ENCODE data around the gene CPSF3.
A peak's percentile ranks its signal among the peaks of the same experiment; 100 is the strongest.

CPSF3 gene

GRCh38 chr2:9445089-9445488, 21.6 kb downstream of the CPSF3 start:
- intact Hi-C loops (cut with DNase I), result no loop called here
- no peak for DNase-seq

GRCh38 chr2:9451231-9451630, 27.8 kb downstream of the CPSF3 start:
- no peak for DNase-seq
- intact Hi-C loops (cut with DNase I), result no loop called here

DNA sequence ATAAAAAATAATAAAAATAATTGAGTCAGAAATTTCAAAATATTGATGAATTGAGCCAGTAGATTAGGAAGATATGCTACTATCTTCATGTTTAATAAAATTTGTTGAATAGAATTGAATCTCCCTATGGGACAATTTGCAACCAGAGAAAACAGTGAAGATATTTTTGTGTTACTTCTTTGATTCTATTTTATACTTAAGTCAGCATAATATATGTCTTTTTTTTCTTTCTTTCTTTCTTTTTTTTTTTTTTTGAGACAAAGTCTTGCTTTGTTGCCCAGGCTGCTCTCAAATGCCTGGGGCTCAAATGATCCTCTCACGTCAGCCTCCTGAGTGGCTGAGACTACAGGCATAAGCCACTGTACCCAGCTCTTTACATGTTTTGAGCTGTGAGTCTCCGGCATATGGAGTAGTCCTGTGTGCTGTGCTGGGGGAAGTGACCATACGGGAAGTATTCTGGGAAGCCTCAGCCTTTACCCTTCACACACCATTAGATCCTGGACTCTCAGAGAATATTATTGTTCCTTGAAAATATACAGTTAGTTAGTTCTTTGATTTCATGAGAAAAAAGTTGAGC, 37.1 kb downstream of the CPSF3 start:
- no peak for DNase-seq
- intact Hi-C loops (cut with DNase I), result no loop called here

- intact Hi-C loops (cut with DNase I), result no loop called here
- no peak for DNase-seq
Observed at GRCh38 chr2:9461079-9461478, 37.6 kb downstream of the CPSF3 start.

GRCh38 chr2:9462313-9462712, 38.9 kb downstream of the CPSF3 start:
- intact Hi-C loops (cut with DNase I), result no loop called here
- peak in 2 of 42 donors; percentile 10 to 28 for DNase-seq

- DNase-seq, result peak in 1 of 42 donors; percentile 13
- intact Hi-C loops (cut with DNase I), result no loop called here
Observed at GRCh38 chr2:9462886-9463697, 39.6 kb downstream of the CPSF3 start.

DNA sequence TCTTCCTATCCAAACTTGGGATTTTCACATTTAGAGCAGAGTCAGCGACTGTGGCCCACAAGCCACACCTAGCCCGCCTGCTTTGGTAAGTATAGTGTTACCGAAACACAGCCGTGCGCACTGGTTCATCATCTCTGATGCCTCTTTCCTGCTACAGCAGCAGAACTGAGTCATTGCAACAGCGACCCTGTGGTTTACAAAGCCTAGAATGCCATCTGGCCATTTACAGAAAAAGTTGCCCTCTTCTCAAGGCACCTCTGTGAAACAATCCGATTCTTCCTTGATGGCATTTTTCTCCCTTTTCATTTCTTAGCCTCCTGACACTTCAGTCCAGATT, 40.2 kb downstream of the CPSF3 start:
- intact Hi-C loops (cut with DNase I), result no loop called here

DNA sequence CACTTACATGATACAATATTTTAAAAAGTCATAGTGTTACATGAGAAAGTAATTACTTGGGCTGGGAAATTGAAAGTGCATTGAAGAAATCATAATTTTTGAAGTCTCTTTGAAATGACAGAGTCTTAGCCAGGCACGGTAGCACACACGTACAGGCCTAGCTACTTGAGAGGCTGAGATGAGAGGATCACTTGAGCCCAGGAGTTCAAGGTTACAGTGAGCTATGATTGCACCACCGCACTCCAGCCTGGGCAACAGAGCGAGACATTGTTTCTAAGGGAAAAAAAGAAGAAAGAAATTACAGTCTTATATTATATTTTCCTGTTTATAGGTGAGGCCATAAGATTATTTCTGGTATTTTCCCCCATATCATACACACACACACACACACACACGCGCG, 41.7 kb downstream of the CPSF3 start:
- no peak for DNase-seq

More for the DNA sequence above, 40.2 kb downstream of the CPSF3 start:
- no peak for DNase-seq

GRCh38 chr2:9466147-9466683, 42.8 kb downstream of the CPSF3 start:
- DNase-seq, result no peak
- intact Hi-C loops (cut with DNase I), result no loop called here

More for the DNA sequence above, 41.7 kb downstream of the CPSF3 start:
- intact Hi-C loops (cut with DNase I), result no loop called here

GRCh38 chr2:9467687-9468086, 44.2 kb downstream of the CPSF3 start:
- no peak for DNase-seq
- intact Hi-C loops (cut with DNase I), result no loop called here

- no peak for DNase-seq
- intact Hi-C loops (cut with DNase I), result loop anchor here (10.0 kb wide), 3 partner anchors 46 to 164 kb away; partner anchors contain the start of genes ADAM17, CPSF3, ITGB1BP1 and YWHAQ
Observed at GRCh38 chr2:9471206-9471605, 47.8 kb downstream of the CPSF3 start.

DNA sequence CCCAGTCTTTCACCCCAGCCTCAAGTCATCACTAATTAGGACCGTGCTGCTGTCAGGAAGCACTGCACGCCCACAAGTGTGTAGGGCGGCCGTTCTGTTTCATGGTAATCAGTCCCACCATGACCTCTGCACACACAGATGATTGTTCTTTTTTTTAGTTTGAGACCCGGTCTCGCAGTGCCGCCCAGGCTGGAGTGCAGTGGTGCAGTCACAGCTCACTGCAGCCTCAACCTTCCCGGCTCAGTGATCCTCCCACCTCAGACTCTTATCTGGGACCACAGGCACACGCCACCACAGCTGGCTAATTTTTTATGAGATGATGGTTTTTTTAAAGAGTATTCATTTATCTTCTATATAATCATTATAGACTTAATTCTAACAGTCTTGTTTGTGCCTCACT, 49.1 kb downstream of the CPSF3 start:
- intact Hi-C loops (cut with DNase I), result loop anchor here (10.0 kb wide), 3 partner anchors 48 to 162 kb away; partner anchors contain the start of genes ADAM17, CPSF3, ITGB1BP1 and YWHAQ
- DNase-seq, result no peak

DNA sequence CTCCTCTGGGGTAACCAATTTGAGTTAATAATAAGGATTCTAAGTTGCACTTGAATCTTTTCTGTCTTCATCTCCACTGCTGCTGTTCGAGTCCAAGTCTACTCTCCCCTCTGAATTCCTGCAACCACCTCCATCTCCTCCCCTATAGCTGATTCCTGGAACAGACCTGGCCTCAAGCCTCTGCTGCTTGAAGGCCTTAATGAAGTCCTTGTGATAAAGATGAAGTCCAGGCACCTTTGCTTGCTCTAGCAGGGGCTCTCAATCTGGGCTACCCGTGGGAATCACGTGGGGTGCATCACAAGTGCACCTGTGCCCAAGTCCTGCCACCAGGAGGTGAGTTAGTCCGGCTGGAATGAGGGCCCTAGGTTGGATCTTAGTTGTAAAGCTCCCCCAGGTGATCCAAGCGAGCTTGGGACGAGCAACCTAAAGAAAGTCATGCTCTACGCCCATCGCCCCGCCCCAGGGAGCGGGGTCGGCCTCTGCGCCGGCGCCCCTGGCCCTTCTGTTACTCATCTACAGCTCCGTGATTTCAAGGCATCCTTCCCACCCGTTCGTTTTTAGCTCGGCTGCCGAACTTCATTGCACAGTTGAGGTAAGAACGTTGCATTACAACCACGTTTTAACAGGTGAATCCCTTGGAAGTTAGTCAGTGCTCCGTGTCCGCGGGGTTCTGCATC, 50.0 kb downstream of the CPSF3 start:
- DNase-seq, result peak in 13 of 42 donors; percentile 9 to 50 (median 22)
- intact Hi-C loops (cut with DNase I), result loop anchor here (10.0 kb wide), 3 partner anchors 49 to 161 kb away; partner anchors contain the start of genes ADAM17, CPSF3, ITGB1BP1 and YWHAQ

GRCh38 chr2:9473985-9474360, 50.5 kb downstream of the CPSF3 start:
- intact Hi-C loops (cut with DNase I), result loop anchor here (10.0 kb wide), 3 partner anchors 49 to 161 kb away; partner anchors contain the start of genes ADAM17, CPSF3, ITGB1BP1 and YWHAQ
- peak; percentile 56 to 90 (median 76) for DNase-seq

DNA sequence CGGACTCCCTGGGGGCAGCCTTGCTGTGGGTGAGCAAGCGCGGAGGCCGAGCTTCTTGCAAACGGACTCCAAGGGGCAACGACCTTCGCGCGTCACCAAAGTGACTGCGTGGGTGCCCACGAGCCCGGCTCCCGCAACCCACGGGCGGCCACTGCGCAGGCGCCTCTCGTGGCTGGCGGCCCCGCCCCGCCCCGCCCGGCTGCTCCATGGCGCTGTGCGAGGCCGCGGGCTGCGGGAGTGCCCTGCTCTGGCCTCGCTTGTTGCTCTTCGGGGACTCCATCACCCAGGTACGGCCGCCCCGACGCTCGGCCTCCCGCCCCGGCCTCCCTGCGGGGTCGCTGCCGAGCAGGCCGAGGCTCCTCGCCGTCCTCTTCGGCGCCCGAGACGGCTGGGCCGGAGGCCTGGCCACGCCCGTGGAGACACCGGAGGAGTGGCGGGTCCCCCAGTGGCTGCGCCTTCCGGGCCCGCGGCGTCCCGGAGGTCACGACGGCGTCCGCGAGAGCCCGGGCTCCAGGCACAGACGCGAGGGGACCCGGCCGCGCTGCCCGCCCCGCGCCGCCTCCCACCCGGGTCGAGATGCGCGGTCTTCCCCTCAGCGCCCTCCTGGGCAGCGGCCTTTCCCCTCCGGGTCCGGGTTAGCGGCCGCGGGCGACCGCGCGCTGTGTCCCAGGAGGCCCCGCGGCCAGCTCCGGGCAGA, 51.1 kb downstream of the CPSF3 start, which contains the start of gene IAH1:
Gene IAH1, plus strand, starts transcription at position 191 of the 697 bp plus-strand sequence. Its CDS starts 16 bp downstream, at position 207.
- intact Hi-C loops (cut with DNase I), result loop anchor here (10.0 kb wide), 3 partner anchors 50 to 160 kb away; partner anchors contain the start of genes ADAM17, CPSF3, ITGB1BP1 and YWHAQ
- peak; percentile 23 to 90 (median 78) for DNase-seq

- intact Hi-C loops (cut with DNase I), result loop anchor here (10.0 kb wide), 3 partner anchors 53 to 157 kb away; partner anchors contain the start of genes ADAM17, CPSF3, ITGB1BP1 and YWHAQ
- DNase-seq, result peak in 2 of 42 donors; percentile 21 to 56
Observed at GRCh38 chr2:9477914-9478313, 54.5 kb downstream of the CPSF3 start.

GRCh38 chr2:9478526-9478925, 55.1 kb downstream of the CPSF3 start:
- intact Hi-C loops (cut with DNase I), result loop anchor here (10.0 kb wide), 3 partner anchors 54 to 156 kb away; partner anchors contain the start of genes ADAM17, CPSF3, ITGB1BP1 and YWHAQ
- no peak for DNase-seq

GRCh38 chr2:9480157-9480556, 56.7 kb downstream of the CPSF3 start:
- intact Hi-C loops (cut with DNase I), result no loop called here
- DNase-seq, result no peak

All from head of caudate nucleus (tissue), 42 donors.